IMR-90 (cell line): ENCODE data around the gene HCLS1. TPM values are rescaled to one million over a fixed set of nuclear protein-coding genes. Genes with fewer than 3 reads are reported as not detected.

ENCODE experiments used
- ATAC-seq: fragments of 200-7000 bp; cut with Tn5 transposase; 2 replicates; pipeline ENCODE4 v1.9.1; 2020; ENCODE audit warnings: low read depth, mild to moderate bottlenecking, moderate library complexity
- BruUV-seq: library from RNA; stranded (reverse); fragments of 400-500 nt; replicated peaks from 2 replicates; lab custom pipeline; 2021; lab: Mats Ljungman, UMichigan
- CTCF ChIA-PET: fragments of 300-600 bp; formaldehyde crosslinking; extraction: SDS; loops from one replicate; lab custom pipeline; 2021; ENCODE audit warnings: antibody characterized with exemption; lab: Yijun Ruan, JAX
- POLR2A ChIA-PET: fragments of 300-600 bp; sonication (Branson Sonifier 250); formaldehyde crosslinking; loops from one replicate; lab custom pipeline; 2022; ENCODE audit warnings: antibody characterized with exemption; ENCODE audit not compliant: unreplicated experiment; lab: Charles Lee
- DNase-seq: peaks from one replicate; pipeline ENCODE4 v3.0.0; 2013
- H2AFZ ChIP-seq: replicated peaks from 2 replicates; pipeline ENCODE3; 2013; ENCODE audit warnings: low read length, mild to moderate bottlenecking; ENCODE audit not compliant: poor library complexity
- H2AK5ac ChIP-seq: 2 replicates; pipeline ENCODE4 v1.6.1; 2013; ENCODE audit warnings: low read depth, low read length, inconsistent platforms
- H2AK9ac ChIP-seq: replicated peaks from 2 replicates; pipeline ENCODE3; 2013; ENCODE audit warnings: mild to moderate bottlenecking, low read depth, low read length, moderate library complexity; ENCODE audit not compliant: poor library complexity
- H2BK120ac ChIP-seq: 2 replicates; pipeline ENCODE4 v1.6.1; 2013; ENCODE audit warnings: low read depth, low read length, inconsistent platforms
- H2BK15ac ChIP-seq: 3 replicates; pipeline ENCODE4 v1.6.1; 2013; ENCODE audit warnings: low read depth, low read length, inconsistent platforms
- H2BK20ac ChIP-seq: 2 replicates; pipeline ENCODE4 v1.6.1; 2013; ENCODE audit warnings: low read depth, mild to moderate bottlenecking, inconsistent platforms, low read length, moderate library complexity
- H2BK5ac ChIP-seq: 2 replicates; pipeline ENCODE4 v1.6.1; 2013; ENCODE audit warnings: mild to moderate bottlenecking, low read depth, low read length, inconsistent platforms; ENCODE audit not compliant: poor library complexity, severe bottlenecking
- H3K14ac ChIP-seq: replicated peaks from 2 replicates; pipeline ENCODE4 v1.6.1; 2013; ENCODE audit warnings: low read depth, low read length, inconsistent platforms
- H3K18ac ChIP-seq: 2 replicates; pipeline ENCODE4 v1.6.1; 2013; ENCODE audit warnings: low read depth, low read length, control low read depth
- H3K23ac ChIP-seq: 2 replicates; pipeline ENCODE4 v1.6.1; 2013; ENCODE audit warnings: low read depth, low read length, inconsistent platforms
- H3K27ac ChIP-seq: 2 replicates; pipeline ENCODE4 v1.5.1; 2013; ENCODE audit warnings: mild to moderate bottlenecking, control low read depth, low read length; ENCODE audit not compliant: insufficient read depth
- H3K27me3 ChIP-seq: 2 replicates; pipeline ENCODE4 v1.6.1; 2013; ENCODE audit warnings: low read length; ENCODE audit not compliant: control insufficient read depth, insufficient read depth
- H3K36me3 ChIP-seq: 2 replicates; pipeline ENCODE4 v1.6.1; 2013; ENCODE audit warnings: low read length, mixed read lengths; ENCODE audit not compliant: control insufficient read depth, insufficient read depth
- H3K4ac ChIP-seq: 2 replicates; pipeline ENCODE4 v1.6.1; 2013; ENCODE audit warnings: low read depth, low read length, inconsistent platforms
- H3K4me1 ChIP-seq: 2 replicates; pipeline ENCODE4 v1.6.1; 2013; ENCODE audit warnings: low read length, mixed read lengths; ENCODE audit not compliant: control insufficient read depth, insufficient read depth
- H3K4me2 ChIP-seq: 2 replicates; pipeline ENCODE4 v1.6.1; 2013; ENCODE audit warnings: low read depth, mild to moderate bottlenecking, control low read depth, low read length, moderate library complexity
- H3K4me3 ChIP-seq: 2 replicates; pipeline ENCODE4 v1.5.1; 2013; ENCODE audit warnings: low read depth, mild to moderate bottlenecking, control low read depth, low read length, moderate library complexity; ENCODE audit not compliant: insufficient read depth
- H3K56ac ChIP-seq: 2 replicates; pipeline ENCODE4 v1.6.1; 2013; ENCODE audit warnings: low read length, inconsistent platforms; ENCODE audit not compliant: insufficient read depth; ENCODE audit errors: extremely low read depth
- H3K79me1 ChIP-seq, 2 experiments: 2 replicates each; pipeline ENCODE4 v1.6.1; 2013; ENCODE audit warnings: low read length in 2 of 2, inconsistent platforms in 1 of 2, low read depth in 1 of 2
- H3K9ac ChIP-seq: 2 replicates; pipeline ENCODE4 v1.6.1; 2013; ENCODE audit warnings: low read depth, low read length, control low read depth
- H3K9me1 ChIP-seq: 2 replicates; pipeline ENCODE4 v1.6.1; 2013; ENCODE audit warnings: low read length, inconsistent platforms; ENCODE audit not compliant: insufficient read depth
- H3K9me3 ChIP-seq: 2 replicates; pipeline ENCODE4 v1.6.1; 2013; ENCODE audit warnings: low read length; ENCODE audit not compliant: control insufficient read depth, insufficient read depth
- H4K20me1 ChIP-seq: 2 replicates; pipeline ENCODE4 v1.6.1; 2013; ENCODE audit warnings: low read length, inconsistent platforms; ENCODE audit not compliant: insufficient read depth
- H4K5ac ChIP-seq: 2 replicates; pipeline ENCODE4 v1.6.1; 2013; ENCODE audit warnings: mild to moderate bottlenecking, low read depth, low read length, control low read depth
- H4K8ac ChIP-seq, 2 experiments: 2 replicates each; pipeline ENCODE4 v1.6.1; 2013; ENCODE audit warnings: low read depth in 2 of 2, low read length in 2 of 2, control low read depth in 1 of 2, inconsistent platforms in 1 of 2
- H4K91ac ChIP-seq: 2 replicates; pipeline ENCODE4 v1.6.1; 2013; ENCODE audit warnings: low read depth, low read length, inconsistent platforms; ENCODE audit not compliant: insufficient read depth
- BHLHE40 ChIP-seq: fragments of 150-350 bp; IDR thresholded peaks from 2 replicates; pipeline ENCODE4 v1.6.1; 2016; ENCODE audit warnings: mild to moderate bottlenecking, low read depth, low read length
- CHD1 ChIP-seq: IDR thresholded peaks from 2 replicates; pipeline ENCODE4 v1.6.1; 2012; ENCODE audit warnings: low read depth, low read length, improper control_type of control experiment
- FOS ChIP-seq: fragments of 150-350 bp; IDR thresholded peaks from 2 replicates; pipeline ENCODE4 v1.6.1; 2016; ENCODE audit warnings: low read depth, low read length
- MAFK ChIP-seq: IDR thresholded peaks from 2 replicates; pipeline ENCODE4 v1.6.1; 2012; ENCODE audit warnings: low read depth, low read length, improper control_type of control experiment
- WGBS, 2 experiments: methylation state at CpG; one replicate each; pipeline versions ENCODE4 v1.1.5 to v1.1.7; 2013; ENCODE audit warnings: missing lambda C conversion rate in 2 of 2; ENCODE audit not compliant: insufficient read length in 1 of 2; ENCODE audit errors: extremely low coverage in 2 of 2; 5-methylcytosine and 5-hydroxymethylcytosine counted together
- dilution Hi-C: fragments of 300-500 bp; cut with HindIII; formaldehyde crosslinking; loops from one replicate; pipeline ENCODE4 v1.14.3; 2018; ENCODE audit warnings: low sequenced_read_pairs; ENCODE audit not compliant: unreplicated experiment
- in situ Hi-C: fragments of 300-500 bp; cut with MboI; formaldehyde crosslinking; loops from 3 replicates; pipeline ENCODE4 v1.14.3; 2019; ENCODE audit warnings: low sequenced_read_pairs, inconsistent platforms, mixed read lengths
- intact Hi-C: fragments of 100-400 bp; cut with micrococcal nuclease; formaldehyde crosslinking; loops from 2 replicates; pipeline ENCODE4 v1.10.0; 2022
- polyA plus RNA-seq, 3 experiments: library from polyadenylated mRNA; depleted of rRNA; stranded (reverse); fragments of >200 nt; gene quantifications; 2 replicates each; pipeline ENCODE4 v1.2.3, GENCODE V29; 2012; ENCODE audit warnings: low replicate concordance in 1 of 3
- total RNA-seq: library from RNA; depleted of rRNA; stranded (reverse); fragments of >200 nt; gene quantifications from 2 replicates; pipeline ENCODE4 v1.2.3, GENCODE V29; 2012

HCLS1 gene
- total and polyA plus RNA-seq, 2 of the 4 experiments (the other 2 are of a cell fraction): 0.54 to 0.67 TPM

- dilution Hi-C loops: no loop called here
- WGBS, 2 experiments: 57% methylated on average over 3 of the region's 4 CpGs; no CpG with 5 or more reads in 1 of the 2 experiments
Observed at GRCh38 chr3:121627211-121627610, 33.5 kb downstream of the HCLS1 start.

More at GRCh38 chr3:121627211-121627610, 33.5 kb downstream of the HCLS1 start:
- H2AK9ac ChIP-seq: no peak overlapping the region
- no peaks in the 10 kb centered on the region for H3K4me1 ChIP-seq
- intact Hi-C loops: no loop called here
- H4K91ac ChIP-seq: no peak overlapping the region
- no peak overlapping the region for H2BK15ac ChIP-seq
- H4K8ac ChIP-seq: no peak overlapping the region
- H3K18ac ChIP-seq: no peak overlapping the region
- no peak overlapping the region for H4K5ac ChIP-seq
- H3K9me1 ChIP-seq: no peaks in the 10 kb centered on the region
- H4K20me1 ChIP-seq: no peaks in the 10 kb centered on the region
- no peak overlapping the region for H2AFZ ChIP-seq
- H3K56ac ChIP-seq: no peak overlapping the region
- H3K9me3 ChIP-seq: no peaks in the 10 kb centered on the region
- TF ChIP-seq CHD1 (no peak), FOS (no peak), MAFK (no peak), BHLHE40 (no peak)
- no TSS peak for BruUV-seq
- H3K4me3 ChIP-seq: no peak overlapping the region
- H2BK120ac ChIP-seq: no peak overlapping the region
- H3K79me1 ChIP-seq: no peaks in the 10 kb centered on the region
- H3K14ac ChIP-seq: no peak overlapping the region
- CTCF ChIA-PET: no interaction called here
- no peak overlapping the region for H2BK20ac ChIP-seq
- H3K36me3 ChIP-seq: no peaks in the 10 kb centered on the region
- no peak overlapping the region for H2AK5ac ChIP-seq
- no peak overlapping the region for H2BK5ac ChIP-seq
- peaks cover 6% of the 10 kb centered on the region for H3K27me3 ChIP-seq
- POLR2A ChIA-PET: interaction anchor here (0.5 kb wide), 1 partner anchor 51 kb away, joined by 4 read pairs; no protein-coding TSS in a partner anchor
- no peak overlapping the region for H3K23ac ChIP-seq
- in situ Hi-C loops: no loop called here
- no peak overlapping the region for H3K4me2 ChIP-seq
- H3K4ac ChIP-seq: no peak overlapping the region
- DNase-seq (no peak), ATAC-seq (no peak)
- no peak overlapping the region for H3K9ac ChIP-seq
- no peak overlapping the region for H3K27ac ChIP-seq
